CD4-positive, alpha-beta T cell (primary cell): ENCODE data around the gene IL1F10. TPM values are rescaled to one million over a fixed set of nuclear protein-coding genes. Genes with fewer than 3 reads are reported as not detected.

Experiments used
- ATAC-seq: fragments of 200-7000 bp; cut with Tn5 transposase; one replicate; pipeline ENCODE4 v1.10.0; 2022; ENCODE audit warnings: mild to moderate bottlenecking; ENCODE audit not compliant: poor library complexity
- CTCF ChIA-PET: fragments of 350-600 bp; sonication (Branson Sonifier 250); formaldehyde crosslinking; loops from one replicate; lab custom pipeline; 2021; ENCODE audit warnings: antibody characterized with exemption, inconsistent platforms; lab: Charles Lee
- POLR2A ChIA-PET: fragments of 350-600 bp; sonication (Branson Sonifier 250); formaldehyde crosslinking; loops from one replicate; lab custom pipeline; 2021; ENCODE audit warnings: antibody characterized with exemption, inconsistent platforms; lab: Charles Lee
- DNase-seq, 14 experiments: peaks; one replicate each; pipeline ENCODE4 v3.0.0-alpha.2; 2013 to 2020; ENCODE audit warnings: mixed read lengths in 2 of 14
- H3K27ac ChIP-seq, 2 donors: one replicate each; pipeline versions ENCODE4 v1.5.1 to v1.7.0; 2013; ENCODE audit warnings: low read length in 2 of 2, low read depth in 1 of 2, mild to moderate bottlenecking in 1 of 2
- H3K27me3 ChIP-seq, 2 experiments: 1 replicate in 1 of 2; 2 replicates in 1 of 2; pipeline versions ENCODE4 v1.6.1 to v1.7.0; 2013; ENCODE audit warnings: low read length in 2 of 2, control low read depth in 1 of 2, mild to moderate bottlenecking in 1 of 2, moderate library complexity in 1 of 2; ENCODE audit not compliant: insufficient read depth in 2 of 2, control insufficient read depth in 1 of 2
- H3K36me3 ChIP-seq: one replicate; pipeline ENCODE4 v1.6.1; 2013; ENCODE audit warnings: low read length, control low read depth; ENCODE audit not compliant: insufficient read depth
- H3K4me1 ChIP-seq: one replicate; pipeline ENCODE4 v1.6.1; 2013; ENCODE audit warnings: low read length, control low read depth; ENCODE audit not compliant: insufficient read depth
- H3K4me3 ChIP-seq: one replicate; pipeline ENCODE4 v1.5.1; 2013; ENCODE audit warnings: mild to moderate bottlenecking, low read length, moderate library complexity
- H3K9me3 ChIP-seq, 2 experiments: 1 replicate in 1 of 2; 2 replicates in 1 of 2; pipeline versions ENCODE4 v1.6.1 to v1.7.0; 2013; ENCODE audit warnings: low read length in 2 of 2, mild to moderate bottlenecking in 2 of 2, control low read depth in 1 of 2, moderate library complexity in 1 of 2; ENCODE audit not compliant: control insufficient read depth in 1 of 2, insufficient read depth in 1 of 2
- H3K27ac Mint-ChIP-seq: one replicate; pipeline ENCODE4 v1.8.0; 2020; ENCODE audit warnings: mixed read lengths
- H3K27me3 Mint-ChIP-seq: one replicate; pipeline ENCODE4 v1.8.0; 2021; ENCODE audit warnings: mixed read lengths
- H3K36me3 Mint-ChIP-seq: one replicate; pipeline ENCODE4 v1.8.0; 2021; ENCODE audit warnings: low read depth, mixed read lengths
- H3K4me1 Mint-ChIP-seq: one replicate; pipeline ENCODE4 v1.8.0; 2021; ENCODE audit warnings: low read depth, mixed read lengths
- H3K4me3 Mint-ChIP-seq: one replicate; pipeline ENCODE4 v1.8.0; 2020; ENCODE audit warnings: mild to moderate bottlenecking, mixed read lengths
- H3K9me3 Mint-ChIP-seq: one replicate; pipeline ENCODE4 v1.8.0; 2020; ENCODE audit warnings: mixed read lengths
- intact Hi-C, 2 experiments: fragments of 100-400 bp; cut with DNase I in 1 of 2; cut with micrococcal nuclease in 1 of 2; formaldehyde crosslinking; loops; one replicate each; pipeline versions ENCODE4 v1.15.1 to v1.9.0; 2023 to 2025; cut with DNase I, micrococcal nuclease
- total RNA-seq, 174 experiments: library from RNA in 2 of 174; stranded (reverse) in 2 of 174; gene quantifications; one replicate each; pipeline ENCODE4 v1.2.3 and lab custom pipeline; 2021 to 2026
- TF ChIP-seq, protein P1 (sequence below): fragments of 200-600 bp; IDR thresholded peaks from one replicate; pipeline ENCODE4 v1.8.0; 2022; ENCODE audit warnings: antibody characterized with exemption, mild to moderate bottlenecking

IL1F10 gene
- total RNA-seq, 2 experiments from 2014 or later, result not detected

DNA sequence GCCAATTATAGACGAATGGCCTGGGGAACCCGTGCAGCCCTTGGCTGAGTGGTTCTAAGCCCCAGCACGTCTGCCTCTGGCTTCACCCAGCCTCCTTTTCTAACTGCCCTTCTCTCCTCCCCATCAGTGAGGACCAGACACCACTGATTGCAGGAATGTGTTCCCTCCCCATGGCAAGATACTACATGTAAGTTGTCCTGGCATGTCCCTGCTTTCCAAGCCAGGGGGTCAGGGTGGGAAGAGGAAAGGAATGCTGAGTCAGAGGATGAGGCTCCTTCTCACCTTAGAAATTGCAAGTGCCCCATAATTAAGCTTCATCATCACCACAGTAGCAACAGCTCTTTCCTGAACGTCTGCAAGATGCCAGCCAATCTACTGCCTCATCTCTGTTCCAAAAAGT lies 4.8 kb downstream of the IL1F10 start:
- Mint-ChIP-seq H3K9me3 (no peaks in the 10 kb centered on the region), H3K4me1 (peaks cover 8% of the 10 kb centered on the region), H3K36me3 (no peaks in the 10 kb centered on the region), H3K27ac (no peak overlapping the region), H3K4me3 (no peak overlapping the region), H3K27me3 (no peaks in the 10 kb centered on the region)
- no peaks in the 10 kb centered on the region for H3K9me3 ChIP-seq
- H3K4me1 ChIP-seq, result peaks cover 8% of the 10 kb centered on the region
- ATAC-seq, result no peak
- TF ChIP-seq, protein P1, sequence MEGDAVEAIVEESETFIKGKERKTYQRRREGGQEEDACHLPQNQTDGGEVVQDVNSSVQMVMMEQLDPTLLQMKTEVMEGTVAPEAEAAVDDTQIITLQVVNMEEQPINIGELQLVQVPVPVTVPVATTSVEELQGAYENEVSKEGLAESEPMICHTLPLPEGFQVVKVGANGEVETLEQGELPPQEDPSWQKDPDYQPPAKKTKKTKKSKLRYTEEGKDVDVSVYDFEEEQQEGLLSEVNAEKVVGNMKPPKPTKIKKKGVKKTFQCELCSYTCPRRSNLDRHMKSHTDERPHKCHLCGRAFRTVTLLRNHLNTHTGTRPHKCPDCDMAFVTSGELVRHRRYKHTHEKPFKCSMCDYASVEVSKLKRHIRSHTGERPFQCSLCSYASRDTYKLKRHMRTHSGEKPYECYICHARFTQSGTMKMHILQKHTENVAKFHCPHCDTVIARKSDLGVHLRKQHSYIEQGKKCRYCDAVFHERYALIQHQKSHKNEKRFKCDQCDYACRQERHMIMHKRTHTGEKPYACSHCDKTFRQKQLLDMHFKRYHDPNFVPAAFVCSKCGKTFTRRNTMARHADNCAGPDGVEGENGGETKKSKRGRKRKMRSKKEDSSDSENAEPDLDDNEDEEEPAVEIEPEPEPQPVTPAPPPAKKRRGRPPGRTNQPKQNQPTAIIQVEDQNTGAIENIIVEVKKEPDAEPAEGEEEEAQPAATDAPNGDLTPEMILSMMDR, result no peak
- no peaks in the 10 kb centered on the region for H3K27me3 ChIP-seq
- ChIA-PET CTCF (no interaction called here), POLR2A (no interaction called here)
- DNase-seq, result no peak
- H3K4me3 ChIP-seq, result no peak overlapping the region
- H3K36me3 ChIP-seq, result no peaks in the 10 kb centered on the region
- no peak overlapping the region for H3K27ac ChIP-seq
- intact Hi-C loops, result no loop called here

- DNase-seq, result no peak
- no peak for ATAC-seq
- H3K9me3 ChIP-seq, result no peaks in the 10 kb centered on the region
- no peak overlapping the region for H3K4me3 ChIP-seq
- POLR2A ChIA-PET, result interaction anchor here (0.6 kb wide), 1 partner anchor 34 kb away, joined by 5 read pairs; no protein-coding TSS in a partner anchor
- no peaks in the 10 kb centered on the region for H3K36me3 ChIP-seq
- TF ChIP-seq, protein P1, result no peak
- H3K4me1 ChIP-seq, result peaks cover 8% of the 10 kb centered on the region
- H3K9me3 Mint-ChIP-seq, result no peaks in the 10 kb centered on the region
- no peaks in the 10 kb centered on the region for H3K27me3 ChIP-seq
- CTCF ChIA-PET, result no interaction called here
- H3K36me3 Mint-ChIP-seq, result no peaks in the 10 kb centered on the region
- no peak overlapping the region for H3K27ac Mint-ChIP-seq
- peaks cover 8% of the 10 kb centered on the region for H3K4me1 Mint-ChIP-seq
- intact Hi-C loops, result no loop called here
- no peak overlapping the region for H3K27ac ChIP-seq
- H3K27me3 Mint-ChIP-seq, result no peaks in the 10 kb centered on the region
- no peak overlapping the region for H3K4me3 Mint-ChIP-seq
Measured at GRCh38 chr2:113073325-113073834, 5.6 kb downstream of the IL1F10 start.

DNA sequence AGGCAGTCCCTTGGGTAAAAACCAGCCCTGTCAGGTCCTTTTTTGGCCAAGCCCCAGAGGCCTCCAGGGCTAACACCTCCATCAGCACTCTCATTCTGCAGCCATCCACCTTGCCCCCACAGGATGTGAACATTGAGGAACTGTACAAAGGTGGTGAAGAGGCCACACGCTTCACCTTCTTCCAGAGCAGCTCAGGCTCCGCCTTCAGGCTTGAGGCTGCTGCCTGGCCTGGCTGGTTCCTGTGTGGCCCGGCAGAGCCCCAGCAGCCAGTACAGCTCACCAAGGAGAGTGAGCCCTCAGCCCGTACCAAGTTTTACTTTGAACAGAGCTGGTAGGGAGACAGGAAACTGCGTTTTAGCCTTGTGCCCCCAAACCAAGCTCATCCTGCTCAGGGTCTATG lies 7.3 kb downstream of the IL1F10 start:
- peaks cover 8% of the 10 kb centered on the region for H3K4me1 ChIP-seq
- TF ChIP-seq, protein P1, result no peak
- no peaks in the 10 kb centered on the region for H3K27me3 Mint-ChIP-seq
- no peaks in the 10 kb centered on the region for H3K27me3 ChIP-seq
- no peaks in the 10 kb centered on the region for H3K36me3 Mint-ChIP-seq
- no peaks in the 10 kb centered on the region for H3K36me3 ChIP-seq
- ATAC-seq (no peak), DNase-seq (peak in 2 of 14 experiments; percentile 6 to 14)
- no peak overlapping the region for H3K4me3 ChIP-seq
- no peak overlapping the region for H3K27ac ChIP-seq
- POLR2A ChIA-PET, result no interaction called here
- intact Hi-C loops, result no loop called here
- no peak overlapping the region for H3K4me3 Mint-ChIP-seq
- H3K9me3 ChIP-seq, result no peaks in the 10 kb centered on the region
- peaks cover 8% of the 10 kb centered on the region for H3K4me1 Mint-ChIP-seq
- no peak overlapping the region for H3K27ac Mint-ChIP-seq
- CTCF ChIA-PET, result no interaction called here
- no peaks in the 10 kb centered on the region for H3K9me3 Mint-ChIP-seq
